WERI-Rb-1 (cell line): ENCODE measurements around the gene WWTR1.

Source experiments
- DNase-seq: peaks from one replicate; pipeline ENCODE4 v3.0.0-alpha.2; 2020
- H3K27ac ChIP-seq: fragments of 250-450 bp; sonication (Bioruptor Pico); 2 replicates; pipeline ENCODE4 v1.5.1; 2020; ENCODE audit warnings: mild to moderate bottlenecking, moderate library complexity
- H3K27me3 ChIP-seq: fragments of 250-450 bp; sonication (Bioruptor Pico); 2 replicates; pipeline ENCODE4 v1.5.1; 2021; ENCODE audit warnings: mild to moderate bottlenecking, low read depth, moderate library complexity; ENCODE audit not compliant: insufficient read depth, severe bottlenecking
- H3K36me3 ChIP-seq: fragments of 250-450 bp; sonication (Bioruptor Pico); 2 replicates; pipeline ENCODE4 v1.5.1; 2020; ENCODE audit warnings: mild to moderate bottlenecking, moderate library complexity
- H3K4me3 ChIP-seq: 2 replicates; pipeline ENCODE4 v1.5.1; 2011; ENCODE audit warnings: low read depth, mild to moderate bottlenecking, control low read depth, low read length
- H3K9me3 ChIP-seq: fragments of 250-450 bp; sonication (Bioruptor Pico); 2 replicates; pipeline ENCODE4 v1.5.1; 2021; ENCODE audit warnings: mild to moderate bottlenecking, moderate library complexity; ENCODE audit not compliant: severe bottlenecking
- CTCF ChIP-seq: IDR thresholded peaks from 2 replicates; pipeline ENCODE4 v1.5.1; 2011; ENCODE audit warnings: low read depth, mild to moderate bottlenecking, control low read depth, inconsistent platforms, low read length

WWTR1 gene

GRCh38 chr3:149494759-149495580, 162.9 kb downstream of the WWTR1 start:
- Histone ChIP-seq H3K27me3 (no peaks in the 10 kb centered on the region), H3K9me3 (no peaks in the 10 kb centered on the region), H3K36me3 (no peaks in the 10 kb centered on the region), H3K4me3 (no peak overlapping the region), H3K27ac (no peak overlapping the region)
- TF ChIP-seq CTCF, result no peak
- no peak for DNase-seq

GRCh38 chr3:149494022-149494758, 163.6 kb downstream of the WWTR1 start:
- peak; percentile 86 for TF ChIP-seq CTCF
- DNase-seq, result peak; percentile 72
- no peaks in the 10 kb centered on the region for H3K9me3 ChIP-seq
- no peaks in the 10 kb centered on the region for H3K36me3 ChIP-seq
- H3K27me3 ChIP-seq, result no peaks in the 10 kb centered on the region
- H3K27ac ChIP-seq, result peak overlapping the region; percentile 34
- no peak overlapping the region for H3K4me3 ChIP-seq

GRCh38 chr3:149493315-149494021, 164.4 kb downstream of the WWTR1 start:
- Histone ChIP-seq H3K9me3 (no peaks in the 10 kb centered on the region), H3K36me3 (no peaks in the 10 kb centered on the region), H3K4me3 (no peak overlapping the region), H3K27ac (peak overlapping the region; percentile 34), H3K27me3 (no peaks in the 10 kb centered on the region)
- TF ChIP-seq CTCF, result no peak
- no peak for DNase-seq

- no peak overlapping the region for H3K4me3 ChIP-seq
- H3K27ac ChIP-seq, result no peak overlapping the region
- TF ChIP-seq CTCF, result no peak
These were observed 167.4 kb downstream of the WWTR1 start for GRCh38 chr3:149490260-149490971.

GRCh38 chr3:149489060-149489690, 168.7 kb downstream of the WWTR1 start:
- Histone ChIP-seq H3K27ac (no peak overlapping the region), H3K9me3 (no peaks in the 10 kb centered on the region), H3K36me3 (no peaks in the 10 kb centered on the region), H3K4me3 (no peak overlapping the region), H3K27me3 (no peaks in the 10 kb centered on the region)
- DNase-seq, result peak; percentile 35
- peak; percentile 64 for TF ChIP-seq CTCF

More at GRCh38 chr3:149490260-149490971, 167.4 kb downstream of the WWTR1 start:
- Histone ChIP-seq H3K9me3 (no peaks in the 10 kb centered on the region), H3K27me3 (no peaks in the 10 kb centered on the region), H3K36me3 (no peaks in the 10 kb centered on the region)
- no peak for DNase-seq
